GM18951 (cell line): ENCODE data around the gene PRIM2.

Experiments used
- POLR2A ChIP-seq: IDR thresholded peaks from 4 replicates; pipeline ENCODE4 v1.6.1; 2011; ENCODE audit warnings: mild to moderate bottlenecking; ENCODE audit not compliant: insufficient read length, insufficient read depth; ENCODE audit errors: extremely low read depth
- in situ Hi-C: fragments of 300-500 bp; cut with MboI; formaldehyde crosslinking; loops from one replicate; pipeline ENCODE4 v1.12.0; 2022; ENCODE audit warnings: low sequenced_read_pairs, mixed read lengths, inconsistent platforms; ENCODE audit not compliant: unreplicated experiment

The PRIM2 gene

DNA sequence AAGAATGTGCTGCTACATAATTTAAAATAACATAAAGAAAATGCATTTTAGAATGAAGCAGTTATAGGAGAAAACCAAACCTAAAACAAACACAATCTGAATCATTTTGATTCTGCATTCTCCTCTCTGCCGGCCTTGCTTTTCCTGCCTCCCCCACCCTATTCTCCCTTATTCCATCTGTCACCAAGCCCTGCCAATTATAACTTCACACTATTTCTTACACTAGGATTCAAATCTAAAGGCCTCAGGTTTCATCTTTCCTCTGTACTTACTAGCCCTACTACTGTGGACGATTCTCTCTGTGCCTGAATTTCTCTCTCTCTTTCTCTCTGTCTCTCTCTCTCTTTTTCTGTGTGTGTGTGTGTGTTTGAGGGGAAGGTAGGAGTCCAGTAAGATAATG, 18.7 kb upstream of the PRIM2 start:
- TF ChIP-seq POLR2A, result no peak
- in situ Hi-C loops, result no loop called here

DNA sequence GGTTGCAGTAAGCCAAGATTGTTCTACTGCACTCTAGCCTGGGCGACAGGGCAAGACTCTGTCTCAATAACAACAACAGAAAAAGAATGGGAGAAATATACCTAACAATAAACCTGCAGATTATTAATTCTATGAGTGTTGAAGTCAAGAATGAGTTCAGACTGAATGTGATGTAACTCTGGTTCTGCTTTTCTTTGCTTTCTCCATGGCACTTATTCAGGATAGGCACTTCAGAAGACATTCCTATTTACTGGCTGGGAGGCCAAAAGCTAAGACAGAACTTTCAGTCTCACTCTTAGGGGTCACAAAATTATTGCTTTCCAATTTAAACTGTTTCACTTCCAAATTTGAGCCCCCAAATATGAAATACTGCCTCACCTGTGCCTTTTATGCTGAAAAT, 15.7 kb upstream of the PRIM2 start:
- no peak for TF ChIP-seq POLR2A
- in situ Hi-C loops, result loop anchor here (25.0 kb wide), 1 partner anchor 264 kb away; the partner anchor contains the start of gene KIAA1586

DNA sequence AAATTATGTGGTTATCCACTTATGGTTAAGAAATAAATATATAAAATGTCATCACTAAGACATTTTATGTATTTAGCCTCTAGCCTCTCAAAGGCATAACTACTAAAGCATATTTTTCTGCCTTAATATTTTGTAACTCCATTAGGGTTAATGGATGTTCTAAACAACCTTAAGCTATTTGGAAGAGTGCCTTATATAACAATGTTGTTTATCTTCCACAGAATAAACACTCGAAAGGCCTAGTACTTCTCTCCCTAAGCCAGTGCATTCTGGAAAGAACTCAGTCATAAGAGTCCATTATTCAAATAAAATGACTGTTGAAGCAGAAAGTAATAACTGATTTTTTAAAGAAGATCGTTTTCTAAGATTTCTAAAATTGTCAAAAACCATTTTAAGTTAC, 15.0 kb upstream of the PRIM2 start:
- in situ Hi-C loops, result loop anchor here (25.0 kb wide), 1 partner anchor 265 kb away; the partner anchor contains the start of gene KIAA1586
- no peak for TF ChIP-seq POLR2A

DNA sequence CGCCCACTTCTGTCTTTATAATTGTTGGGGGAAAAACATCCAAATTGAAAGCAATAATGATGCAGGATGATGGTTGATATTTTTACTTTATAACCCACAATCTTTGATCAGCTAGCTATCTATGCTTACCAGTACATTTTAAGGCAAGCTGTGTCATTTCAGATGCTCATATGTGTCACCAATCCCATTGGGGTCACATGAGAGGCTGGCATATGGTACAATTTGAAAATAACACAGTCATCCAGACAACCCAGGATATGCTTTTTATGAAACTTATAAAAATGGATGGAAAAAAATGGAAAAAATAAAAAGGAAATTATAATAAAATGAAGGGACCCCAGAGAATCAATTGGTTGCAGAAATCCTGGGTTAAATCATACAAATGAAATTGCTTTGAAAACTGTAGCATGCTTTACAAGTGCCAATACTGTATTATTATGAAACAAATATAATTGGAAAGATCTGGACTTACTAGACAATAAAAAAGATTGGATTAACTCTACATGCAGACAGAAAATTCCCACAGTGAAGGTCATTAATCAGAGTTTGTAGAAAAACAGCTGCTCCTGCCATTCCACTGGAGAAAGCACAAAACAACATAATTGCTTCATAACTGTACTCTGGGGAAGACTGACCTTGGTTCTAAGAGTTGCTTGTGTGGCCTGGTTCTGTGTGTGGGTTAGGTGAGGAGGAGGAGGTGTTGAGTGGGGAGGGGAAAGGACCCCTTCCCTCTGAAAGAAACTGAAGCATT, 13.3 kb upstream of the PRIM2 start:
- in situ Hi-C loops, result loop anchor here (25.0 kb wide), 1 partner anchor 267 kb away; the partner anchor contains the start of gene KIAA1586

DNA sequence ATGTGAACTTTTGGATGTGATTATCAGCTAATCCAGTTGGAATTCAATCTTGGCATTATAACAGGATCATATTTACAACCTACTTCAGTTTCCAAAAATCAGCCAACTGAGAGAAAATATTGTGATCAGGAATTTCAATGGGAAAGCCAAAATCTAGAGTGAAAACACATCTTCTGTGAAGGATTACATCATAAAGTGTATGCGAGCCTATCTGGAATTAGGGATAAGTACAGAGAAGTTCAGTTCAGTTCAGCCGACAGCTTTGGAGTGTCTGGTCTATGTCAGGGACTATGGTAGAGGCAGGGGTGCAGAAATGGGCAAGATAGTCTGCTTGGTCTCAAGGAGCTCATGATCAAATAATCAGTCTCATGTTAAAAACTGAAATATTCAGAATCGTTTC, 12.3 kb upstream of the PRIM2 start:
- no peak for TF ChIP-seq POLR2A
- in situ Hi-C loops, result loop anchor here (25.0 kb wide), 1 partner anchor 268 kb away; the partner anchor contains the start of gene KIAA1586

More for the DNA sequence above, 13.3 kb upstream of the PRIM2 start:
- TF ChIP-seq POLR2A, result no peak

DNA sequence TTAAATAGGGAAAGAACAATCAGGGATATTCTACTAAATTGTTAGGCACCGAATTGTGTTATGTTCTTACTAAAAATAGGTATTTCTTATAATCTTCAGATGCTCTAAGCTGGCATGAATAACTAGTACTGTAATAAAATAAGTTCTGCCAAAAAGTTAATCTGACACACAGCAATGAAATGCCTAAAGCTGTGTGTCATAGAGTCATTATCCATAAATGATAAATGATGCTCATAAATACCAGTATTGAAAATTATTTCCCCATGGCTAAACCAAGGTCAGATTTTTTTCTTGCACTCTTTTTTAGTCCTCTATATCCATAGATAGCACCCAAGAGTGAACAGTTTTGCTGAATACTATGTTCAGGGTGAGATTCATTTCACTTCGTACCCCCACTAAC, 11.7 kb upstream of the PRIM2 start:
- TF ChIP-seq POLR2A, result no peak
- in situ Hi-C loops, result loop anchor here (25.0 kb wide), 1 partner anchor 268 kb away; the partner anchor contains the start of gene KIAA1586

DNA sequence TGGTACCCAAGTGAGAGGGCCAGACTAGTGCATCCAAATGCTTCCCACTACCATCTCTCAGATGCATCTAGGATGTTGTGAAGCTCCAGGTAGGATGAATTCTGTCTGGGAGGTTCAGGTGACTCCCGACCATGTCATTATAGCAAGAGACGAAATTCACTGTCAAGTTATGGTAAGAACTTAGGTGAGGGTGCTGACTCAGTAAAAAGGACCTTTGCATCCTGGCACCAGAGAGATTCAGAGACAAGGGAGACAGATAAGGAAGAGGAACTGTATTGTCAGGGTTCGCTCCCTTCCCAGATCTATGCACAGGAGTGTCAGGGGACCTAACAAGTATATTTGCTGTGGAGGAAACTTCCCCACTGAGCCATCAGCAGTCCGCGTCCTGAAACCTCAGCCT, 11.2 kb upstream of the PRIM2 start:
- no peak for TF ChIP-seq POLR2A
- in situ Hi-C loops, result loop anchor here (25.0 kb wide), 1 partner anchor 269 kb away; the partner anchor contains the start of gene KIAA1586

DNA sequence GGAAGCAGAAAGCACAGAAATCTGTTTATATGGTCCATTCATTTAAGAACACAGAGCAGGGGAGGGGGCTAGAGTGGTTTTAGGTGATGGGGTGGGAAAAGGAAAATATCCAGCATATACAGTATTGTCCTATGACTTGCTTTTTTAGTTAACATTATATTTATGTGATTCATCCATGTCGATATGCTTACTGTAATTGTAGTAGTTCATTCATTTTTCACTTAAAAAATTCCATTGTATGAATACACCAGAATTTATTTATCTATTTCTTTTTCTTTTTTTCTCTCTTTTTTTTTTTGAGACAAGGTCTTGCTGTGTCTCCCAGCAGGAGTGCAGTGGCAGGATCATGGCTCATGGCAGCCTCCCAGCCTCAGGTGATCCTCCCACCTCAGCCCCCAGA, 9.6 kb upstream of the PRIM2 start:
- TF ChIP-seq POLR2A, result no peak
- in situ Hi-C loops, result loop anchor here (25.0 kb wide), 1 partner anchor 271 kb away; the partner anchor contains the start of gene KIAA1586

DNA sequence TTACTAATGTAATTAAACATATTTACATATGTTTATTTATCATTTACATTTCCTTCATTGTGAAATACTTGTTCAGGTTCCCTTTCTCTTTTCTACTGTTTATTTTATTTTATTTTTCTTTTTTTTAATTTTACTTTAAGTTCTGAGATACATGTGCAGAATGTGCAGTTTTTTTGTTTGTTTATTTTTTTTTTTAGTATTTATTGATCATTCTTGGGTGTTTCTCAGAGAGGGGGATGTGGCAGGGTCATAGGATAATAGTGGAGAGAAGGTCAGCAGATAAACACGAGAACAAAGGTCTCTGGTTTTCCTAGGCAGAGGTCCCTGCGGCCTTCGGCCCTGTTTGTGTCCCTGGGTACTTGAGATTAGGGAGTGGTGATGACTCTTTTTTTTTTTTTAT, 8.7 kb upstream of the PRIM2 start:
- in situ Hi-C loops, result loop anchor here (25.0 kb wide), 1 partner anchor 271 kb away; the partner anchor contains the start of gene KIAA1586

DNA sequence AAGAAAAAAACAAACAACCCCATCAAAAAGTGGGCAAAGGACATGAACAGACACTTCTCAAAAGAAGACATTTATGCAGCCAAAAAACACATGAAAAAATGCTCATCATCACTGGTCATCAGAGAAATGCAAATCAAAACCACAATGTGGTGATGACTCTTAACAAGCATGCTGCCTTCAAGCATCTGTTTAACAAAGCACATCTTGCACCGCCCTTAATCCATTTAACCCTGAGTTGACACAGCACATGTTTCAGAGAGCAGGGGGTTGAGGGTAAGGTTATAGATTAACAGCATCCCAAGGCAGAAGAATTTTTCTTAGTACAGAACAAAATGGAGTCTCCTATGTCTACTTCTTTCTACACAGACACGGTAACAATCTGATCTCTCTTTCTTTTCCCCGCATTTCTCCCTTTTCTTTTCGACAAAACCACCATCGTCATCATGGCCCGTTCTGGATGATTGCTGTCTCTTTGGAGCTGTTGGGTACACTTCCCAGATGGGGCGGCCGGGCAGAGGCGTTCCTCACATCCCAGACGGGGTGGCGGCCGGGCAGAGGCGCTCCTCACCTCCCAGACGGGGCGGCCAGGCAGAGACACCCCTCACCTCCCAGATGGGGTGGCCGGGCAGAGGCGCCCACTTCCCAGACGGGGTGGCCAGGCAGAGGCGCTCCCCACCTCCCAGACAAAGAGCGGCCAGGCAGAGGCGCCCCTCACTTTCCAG, 7.2 kb upstream of the PRIM2 start:
- in situ Hi-C loops, result loop anchor here (10.0 to 25.0 kb wide), 2 partner anchors 273 to 405 kb away; partner anchors contain the start of gene KIAA1586

DNA sequence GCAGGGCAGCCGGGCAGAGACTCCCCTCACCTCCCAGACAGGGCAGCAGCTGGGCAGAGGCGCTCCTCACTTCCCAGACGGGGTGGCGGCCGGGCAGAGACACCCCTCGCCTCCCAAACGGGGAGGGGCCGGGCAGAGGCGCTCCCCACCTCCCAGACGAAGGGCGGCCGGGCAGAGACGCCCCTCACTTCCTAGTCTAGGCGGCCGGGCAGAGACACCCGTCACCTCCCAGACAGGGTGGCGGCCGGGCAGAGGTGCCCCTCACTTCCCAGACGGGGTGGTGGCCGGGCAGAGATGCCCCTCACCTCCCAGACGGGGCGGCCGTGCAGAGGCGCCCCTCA, 6.6 kb upstream of the PRIM2 start:
- TF ChIP-seq POLR2A, result no peak
- in situ Hi-C loops, result loop anchor here (10.0 to 25.0 kb wide), 2 partner anchors 273 to 406 kb away; partner anchors contain the start of gene KIAA1586

DNA sequence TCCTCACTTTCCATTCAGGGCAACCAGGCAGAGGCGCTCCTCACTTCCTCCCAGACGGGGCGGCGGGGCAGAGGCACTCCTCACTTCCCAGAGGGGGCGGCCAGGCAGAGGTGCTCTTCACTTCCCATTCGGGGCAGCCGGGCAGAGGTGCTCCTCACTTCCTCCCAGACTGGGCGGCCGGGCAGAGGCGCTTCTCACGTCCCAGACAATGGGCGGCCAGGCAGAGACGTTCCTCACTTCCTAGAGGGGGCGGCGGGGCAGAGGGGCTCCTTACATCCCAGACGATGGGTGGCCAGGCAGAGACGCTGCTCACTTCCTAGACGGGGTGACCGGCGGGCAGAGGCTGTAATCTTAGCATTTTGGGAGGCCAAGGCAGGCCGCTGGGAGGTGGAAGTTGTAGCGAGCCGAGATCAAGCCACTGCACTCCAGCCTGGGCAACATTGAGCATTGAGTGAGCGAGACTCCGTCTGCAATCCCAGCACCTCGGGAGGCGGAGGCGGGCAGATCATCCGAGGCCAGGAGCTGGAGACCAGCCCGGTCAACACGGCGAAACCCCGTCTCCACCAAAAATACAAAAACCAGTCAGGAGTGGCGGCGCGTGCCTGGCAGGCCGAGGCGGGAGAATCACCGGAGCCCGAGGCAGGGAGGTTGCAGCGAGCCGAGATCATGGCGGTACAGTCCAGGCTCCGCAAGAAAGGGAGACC, 6.0 kb upstream of the PRIM2 start:
- in situ Hi-C loops, result loop anchor here (10.0 to 25.0 kb wide), 2 partner anchors 274 to 407 kb away; partner anchors contain the start of gene KIAA1586

DNA sequence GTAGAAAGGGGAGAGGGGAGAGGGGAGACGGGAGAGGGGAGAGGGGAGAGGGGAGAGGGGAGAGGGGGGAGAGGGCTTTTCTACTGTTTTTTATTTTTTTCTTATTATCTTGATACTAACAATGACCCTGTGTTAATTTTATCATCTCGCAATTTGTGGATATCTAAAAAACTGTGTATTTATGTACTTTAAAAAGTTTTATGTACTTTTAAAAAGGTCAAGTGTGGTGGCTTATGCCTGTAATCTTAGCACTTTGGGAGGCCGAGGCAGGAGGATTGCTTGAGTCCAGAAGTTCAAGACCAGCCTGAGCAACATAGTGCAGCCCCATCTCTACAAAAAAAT, 5.5 kb upstream of the PRIM2 start:
- in situ Hi-C loops, result loop anchor here (10.0 to 25.0 kb wide), 2 partner anchors 275 to 407 kb away; partner anchors contain the start of gene KIAA1586
- TF ChIP-seq POLR2A, result no peak

DNA sequence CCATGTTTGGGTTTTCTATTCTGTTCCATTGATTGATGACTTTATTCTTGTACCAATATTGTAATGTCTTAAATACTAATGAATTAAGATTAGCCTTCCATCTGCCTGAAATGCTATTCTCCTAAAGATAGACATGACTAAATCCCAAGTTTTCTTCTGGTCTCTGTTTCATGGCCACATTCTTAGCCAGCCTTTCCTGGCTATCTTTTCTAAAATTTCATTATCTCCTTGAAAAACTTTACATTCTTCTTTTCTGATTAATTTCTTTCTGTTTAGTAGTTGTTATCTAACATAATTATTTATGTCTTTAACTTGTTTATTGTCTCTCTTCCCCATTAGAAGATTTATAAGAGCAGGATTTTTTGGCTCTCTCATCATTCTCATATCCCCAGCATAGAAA, 4.4 kb upstream of the PRIM2 start:
- no peak for TF ChIP-seq POLR2A
- in situ Hi-C loops, result loop anchor here (10.0 to 25.0 kb wide), 2 partner anchors 276 to 408 kb away; partner anchors contain the start of gene KIAA1586
